Right atrium auricular region (tissue), 2 donors: ENCODE data around the gene ADISSP. TPM values are rescaled to one million over a fixed set of nuclear protein-coding genes. Genes with fewer than 3 reads are reported as not detected.

ENCODE experiments used
- DNase-seq: peaks from one replicate; pipeline ENCODE4 v3.0.0-alpha.2; 2019; ENCODE audit warnings: low spot score
- H3K27ac ChIP-seq, 2 donors: fragments of 200-600 bp; sonication (generic); 1 replicate in 1 of 2; 2 replicates in 1 of 2; pipeline ENCODE4 v1.5.1; 2016 to 2019
- H3K27me3 ChIP-seq, 2 donors: fragments of 200-600 bp; sonication (generic); one replicate each; pipeline versions ENCODE4 v1.5.1 to v1.6.0; 2017 to 2019
- H3K36me3 ChIP-seq: fragments of 200-600 bp; sonication (generic); one replicate; pipeline ENCODE4 v1.5.1; 2016
- H3K4me1 ChIP-seq, 2 donors: fragments of 200-600 bp; sonication (generic); one replicate each; pipeline versions ENCODE4 v1.5.1 to v1.6.0; 2017 to 2019
- H3K4me3 ChIP-seq, 2 donors: fragments of 200-600 bp; sonication (generic); 1 replicate in 1 of 2; 2 replicates in 1 of 2; pipeline ENCODE4 v1.5.1; 2017 to 2019; ENCODE audit warnings: mild to moderate bottlenecking in 1 of 2, moderate library complexity in 1 of 2
- H3K9me3 ChIP-seq, 2 donors: fragments of 200-600 bp; sonication (generic); one replicate each; pipeline ENCODE4 v1.5.1; 2019
- CTCF ChIP-seq, 2 donors: fragments of 200-600 bp; sonication (generic); IDR thresholded peaks; one replicate each; pipeline ENCODE4 v1.5.1; 2019; ENCODE audit warnings: antibody characterized with exemption in 2 of 2
- total RNA-seq, 2 donors: library from RNA; depleted of rRNA; stranded (reverse); fragments of >200 nt; gene quantifications; one replicate each; pipeline ENCODE4 v1.1.0, GENCODE V29; 2016

Gene ADISSP
- total RNA-seq, 2 donors from 2014 or later: 10.8 to 11.2 TPM

DNA sequence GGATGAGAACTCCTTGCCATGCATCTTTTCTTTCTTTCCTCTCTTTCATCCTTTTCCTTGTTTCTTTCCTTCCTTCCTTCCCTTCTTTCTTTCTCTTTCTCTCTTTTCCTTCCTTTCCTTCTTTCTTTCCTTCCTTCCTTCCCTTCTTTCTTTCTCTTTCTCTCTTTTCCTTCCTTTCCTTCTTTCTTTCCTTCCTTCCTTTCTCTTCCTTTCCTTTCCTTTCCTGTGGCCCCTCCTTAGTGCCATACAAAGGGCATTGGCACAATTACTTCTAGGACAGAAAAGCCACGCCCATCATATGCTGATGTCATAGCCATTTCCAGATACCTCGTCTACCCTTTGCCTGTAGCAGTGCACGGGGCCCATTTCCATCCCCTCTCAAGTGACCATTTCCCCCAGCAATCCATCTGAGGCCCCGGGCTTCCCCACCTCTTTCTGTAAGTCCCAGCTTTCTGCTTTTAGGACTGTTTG, 21.2 kb upstream of the ADISSP start:
- DNase-seq: no peak
- TF ChIP-seq CTCF (IDR thresholded peaks at IDR 0.05): no peak
- Histone ChIP-seq H3K36me3 (peaks cover 6% of the 10 kb centered on the region), H3K9me3 (no peaks in the 10 kb centered on the region), H3K4me3 (no peak overlapping the region), H3K4me1 (peaks cover 0 to 30% of the 10 kb centered on the region in 2 donors), H3K27ac (no peak overlapping the region), H3K27me3 (no peaks in the 10 kb centered on the region)

DNA sequence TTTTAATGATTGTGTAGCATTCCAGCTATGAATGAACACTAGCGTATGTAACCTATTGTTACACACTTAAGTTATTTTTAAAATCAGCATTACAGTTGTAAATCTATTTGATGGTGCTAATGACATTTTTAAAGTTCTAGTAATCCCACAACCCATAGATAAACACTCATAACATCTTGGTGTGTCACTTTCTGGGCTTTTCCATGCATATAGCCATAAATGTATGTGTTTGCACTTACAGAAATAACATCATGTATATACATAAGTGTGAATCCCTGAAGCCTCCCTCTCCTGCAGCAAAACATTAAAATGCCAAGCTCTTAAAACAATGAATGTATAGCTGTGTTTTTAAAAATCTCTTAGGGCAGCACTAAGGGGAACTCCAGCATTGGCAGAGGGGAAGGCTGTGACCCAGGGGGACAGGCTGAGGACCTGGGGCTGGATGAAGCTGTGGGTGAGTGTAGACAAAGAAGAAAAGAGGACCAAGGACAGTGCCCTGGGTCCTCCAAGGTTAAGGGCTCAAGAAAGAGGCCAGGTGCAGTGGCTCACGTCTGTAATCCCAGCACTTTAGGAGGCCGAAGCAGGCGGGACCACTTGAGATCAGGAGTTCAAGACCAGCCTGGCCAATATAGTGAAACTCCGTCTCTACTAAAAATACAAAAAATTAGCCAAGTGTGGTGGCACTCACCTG, 19.9 kb upstream of the ADISSP start:
- Histone ChIP-seq H3K27me3 (no peaks in the 10 kb centered on the region), H3K27ac (peak overlapping the region in 1 of 2 donors; percentile 29), H3K4me1 (peaks cover 0 to 36% of the 10 kb centered on the region in 2 donors), H3K9me3 (no peaks in the 10 kb centered on the region), H3K4me3 (peak overlapping the region in 1 of 2 donors; percentile 39), H3K36me3 (peaks cover 6% of the 10 kb centered on the region)
- TF ChIP-seq CTCF (IDR thresholded peaks at IDR 0.05): no peak
- DNase-seq: no peak

DNA sequence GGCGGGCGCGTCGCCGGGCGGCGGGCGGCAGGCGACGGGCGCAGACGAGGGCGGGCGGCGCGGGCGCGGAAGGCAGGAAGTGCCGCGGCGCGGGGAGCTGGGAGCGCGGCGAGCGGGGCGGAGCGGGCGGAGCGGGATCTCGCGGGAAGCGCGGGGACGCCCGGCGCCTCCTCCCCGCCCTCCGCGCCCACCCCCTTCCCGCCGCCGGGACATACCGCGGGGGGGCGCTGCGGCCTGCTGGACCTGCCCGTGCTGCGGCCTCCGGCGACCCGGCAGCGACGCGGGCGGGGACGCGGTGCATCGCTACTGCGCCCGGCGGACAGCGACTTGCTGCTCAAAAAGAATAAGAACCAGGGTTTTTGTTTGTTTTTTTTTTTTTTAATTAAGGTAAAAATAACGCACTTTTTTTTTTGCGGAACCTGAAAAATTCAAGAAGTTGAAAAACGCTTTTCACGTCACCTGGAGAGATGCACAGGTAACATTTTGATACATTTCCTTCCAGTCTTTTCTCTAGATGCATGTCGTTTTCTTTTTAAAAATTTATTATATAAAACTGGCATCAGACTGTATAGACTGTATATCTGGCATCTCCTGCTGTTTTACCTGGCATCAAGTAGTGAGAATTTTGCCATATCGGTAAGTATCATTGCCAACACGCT, 19.2 kb upstream of the ADISSP start, which contains the start of gene CENPB:
TSS of gene CENPB (minus strand) at position 76 of the 659 bp plus-strand sequence. CDS start 257 bp downstream, outside the sequence.
- H3K27ac ChIP-seq: peak within 1 kb of the TSS; percentile 74 to 87
- H3K4me1 ChIP-seq: peaks cover 0 to 36% of the 10 kb centered on the region in 2 donors
- peak; percentile 93 for DNase-seq
- TF ChIP-seq CTCF (IDR thresholded peaks at IDR 0.05): peak; percentile 88 to 93
- no peaks in the 10 kb centered on the region for H3K27me3 ChIP-seq
- H3K36me3 ChIP-seq: peaks cover 6% of the 10 kb centered on the region
- H3K4me3 ChIP-seq: peak within 1 kb of the TSS; percentile 45 to 64
- H3K9me3 ChIP-seq: no peaks in the 10 kb centered on the region

DNA sequence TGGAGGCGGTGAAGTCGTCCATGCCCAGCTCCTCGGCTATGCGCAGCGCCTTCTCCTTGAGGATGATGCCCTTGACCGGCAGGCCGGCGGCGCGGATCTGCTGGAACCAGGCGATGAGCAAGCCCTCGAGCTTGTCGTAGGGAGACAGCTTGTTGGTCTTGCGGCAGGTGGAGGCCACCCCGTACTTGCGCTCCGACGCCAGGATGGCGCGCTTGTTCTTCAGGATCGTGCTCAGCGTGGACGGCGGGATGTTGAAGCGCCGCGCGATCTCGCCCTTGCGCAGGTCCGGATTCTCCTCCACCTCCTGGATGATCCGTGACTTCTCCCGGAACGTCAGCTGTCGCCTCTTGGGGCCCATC, 18.6 kb upstream of the ADISSP start:
- peaks cover 0 to 40% of the 10 kb centered on the region in 2 donors for H3K4me1 ChIP-seq

More for the DNA sequence above, 18.6 kb upstream of the ADISSP start:
- Histone ChIP-seq H3K4me3 (peak overlapping the region; percentile 45 to 64), H3K27me3 (no peaks in the 10 kb centered on the region), H3K9me3 (no peaks in the 10 kb centered on the region), H3K36me3 (peaks cover 6% of the 10 kb centered on the region), H3K27ac (peak overlapping the region; percentile 74 to 87)
- no peak for DNase-seq
- no peak for TF ChIP-seq CTCF (IDR thresholded peaks at IDR 0.05)
